Uterus (tissue), 2 donors: ENCODE measurements around the gene PWWP2B.

Source experiments
- POLR2A ChIP-seq, 2 donors: fragments of 450-650 bp; IDR thresholded peaks; one replicate each; pipeline ENCODE4 v1.6.1; 2016; ENCODE audit warnings: antibody characterized with exemption in 2 of 2, mild to moderate bottlenecking in 1 of 2, moderate library complexity in 1 of 2
- TF ChIP-seq, protein P1 (sequence below), 4 experiments: fragments of 200-600 bp in 2 of 4; fragments of 450-650 bp in 2 of 4; sonication (generic) in 2 of 4; IDR thresholded peaks; one replicate each; pipeline ENCODE4 v1.5.1; 2016 to 2019; ENCODE audit warnings: antibody characterized with exemption in 4 of 4, mild to moderate bottlenecking in 2 of 4, moderate library complexity in 1 of 4

DNA sequence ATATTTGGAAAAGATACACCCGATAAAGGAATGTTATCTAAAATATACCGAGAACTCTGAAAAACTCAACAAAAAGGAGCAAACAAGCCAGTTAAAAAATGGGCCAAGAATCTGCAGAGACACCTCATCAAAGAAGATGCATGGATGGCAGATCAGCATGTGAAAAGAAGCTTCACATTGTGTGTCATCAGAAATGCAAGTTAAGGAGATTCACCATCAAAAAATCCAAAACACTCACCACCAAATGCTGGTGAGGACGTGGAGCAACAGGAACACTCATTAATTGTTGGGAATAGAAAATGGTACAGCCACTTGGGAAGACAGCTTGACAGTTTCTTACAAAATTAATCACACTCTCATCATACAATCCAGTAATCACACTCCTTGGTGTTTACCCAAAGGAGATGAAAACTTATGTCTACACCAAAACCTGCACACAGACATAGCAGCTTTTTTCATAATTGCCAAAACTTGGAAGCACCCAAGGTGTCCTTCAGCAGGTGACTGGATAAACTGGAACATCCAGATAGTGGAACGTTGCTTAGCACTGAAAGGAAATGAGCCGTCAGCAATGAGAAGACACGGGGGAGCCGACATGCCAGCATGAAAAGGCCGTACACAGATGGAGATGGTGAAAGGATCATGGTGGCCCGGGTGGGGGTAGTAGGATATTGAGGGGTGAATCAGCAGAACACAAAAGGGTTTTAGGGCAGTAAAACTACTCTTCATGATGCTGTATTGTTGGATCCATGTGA lies 27.9 kb upstream of the PWWP2B start:
- TF ChIP-seq, protein P1, sequence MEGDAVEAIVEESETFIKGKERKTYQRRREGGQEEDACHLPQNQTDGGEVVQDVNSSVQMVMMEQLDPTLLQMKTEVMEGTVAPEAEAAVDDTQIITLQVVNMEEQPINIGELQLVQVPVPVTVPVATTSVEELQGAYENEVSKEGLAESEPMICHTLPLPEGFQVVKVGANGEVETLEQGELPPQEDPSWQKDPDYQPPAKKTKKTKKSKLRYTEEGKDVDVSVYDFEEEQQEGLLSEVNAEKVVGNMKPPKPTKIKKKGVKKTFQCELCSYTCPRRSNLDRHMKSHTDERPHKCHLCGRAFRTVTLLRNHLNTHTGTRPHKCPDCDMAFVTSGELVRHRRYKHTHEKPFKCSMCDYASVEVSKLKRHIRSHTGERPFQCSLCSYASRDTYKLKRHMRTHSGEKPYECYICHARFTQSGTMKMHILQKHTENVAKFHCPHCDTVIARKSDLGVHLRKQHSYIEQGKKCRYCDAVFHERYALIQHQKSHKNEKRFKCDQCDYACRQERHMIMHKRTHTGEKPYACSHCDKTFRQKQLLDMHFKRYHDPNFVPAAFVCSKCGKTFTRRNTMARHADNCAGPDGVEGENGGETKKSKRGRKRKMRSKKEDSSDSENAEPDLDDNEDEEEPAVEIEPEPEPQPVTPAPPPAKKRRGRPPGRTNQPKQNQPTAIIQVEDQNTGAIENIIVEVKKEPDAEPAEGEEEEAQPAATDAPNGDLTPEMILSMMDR (IDR thresholded peaks at IDR 0.05): no peak
- no peak for TF ChIP-seq POLR2A (IDR thresholded peaks at IDR 0.05)
